ENCODE data around the gene GAPT. TPM values are rescaled to one million over a fixed set of nuclear protein-coding genes. Genes with fewer than 3 reads are reported as not detected.

The GAPT gene
- total RNA-seq, 1 experiment from 2014 or later: not detected

- DNase-seq: peak; percentile 88
- intact Hi-C loops (cut with micrococcal nuclease): loop anchor here (1.0 to 10.0 kb wide), 6 partner anchors 272 to 1556 kb away; partner anchors contain the start of gene SETD9
- H3K79me2 ChIP-seq (ENCODE audit: low read length): peaks cover 41% of the 10 kb centered on the region
Measured at GRCh38 chr5:58460732-58461286, 30.4 kb upstream of the GAPT start.

GRCh38 chr5:58462154-58462553 lies 29.1 kb upstream of the GAPT start:
- Histone ChIP-seq H3K9me2 (replicated peaks; ENCODE audit: low read length) (no peaks in the 10 kb centered on the region), H3K4me2 (ENCODE audit: low read length) (no peak overlapping the region), H3K9ac (ENCODE audit: low read length) (no peak overlapping the region), H3K27ac (ENCODE audit: low read length) (no peak overlapping the region), H3K4me3 (ENCODE audit: low read length) (no peak overlapping the region), H2AFZ (ENCODE audit: low read length) (no peak overlapping the region), H3K79me2 (ENCODE audit: low read length) (peaks cover 27% of the 10 kb centered on the region), H4K20me1 (ENCODE audit: low read length) (peaks cover 26% of the 10 kb centered on the region), H3K9me3 (ENCODE audit: low read length) (no peaks in the 10 kb centered on the region), H3K4me1 (ENCODE audit: insufficient read depth, low read length) (peaks cover 20% of the 10 kb centered on the region), H3K27me3 (ENCODE audit: low read length) (no peaks in the 10 kb centered on the region), H3F3A (ENCODE audit: low read length, unreplicated experiment) (no peaks in the 10 kb centered on the region), H3K36me3 (ENCODE audit: low read depth, low read length) (peaks cover 18% of the 10 kb centered on the region)
- no TSS peak for BruUV-seq (replicated peaks)
- ATAC-seq (no peak), DNase-seq (no peak)
- POLR2A ChIA-PET (ENCODE audit: unreplicated experiment): no interaction called here
- CTCF ChIA-PET: no interaction called here
- TF ChIP-seq, protein P1, sequence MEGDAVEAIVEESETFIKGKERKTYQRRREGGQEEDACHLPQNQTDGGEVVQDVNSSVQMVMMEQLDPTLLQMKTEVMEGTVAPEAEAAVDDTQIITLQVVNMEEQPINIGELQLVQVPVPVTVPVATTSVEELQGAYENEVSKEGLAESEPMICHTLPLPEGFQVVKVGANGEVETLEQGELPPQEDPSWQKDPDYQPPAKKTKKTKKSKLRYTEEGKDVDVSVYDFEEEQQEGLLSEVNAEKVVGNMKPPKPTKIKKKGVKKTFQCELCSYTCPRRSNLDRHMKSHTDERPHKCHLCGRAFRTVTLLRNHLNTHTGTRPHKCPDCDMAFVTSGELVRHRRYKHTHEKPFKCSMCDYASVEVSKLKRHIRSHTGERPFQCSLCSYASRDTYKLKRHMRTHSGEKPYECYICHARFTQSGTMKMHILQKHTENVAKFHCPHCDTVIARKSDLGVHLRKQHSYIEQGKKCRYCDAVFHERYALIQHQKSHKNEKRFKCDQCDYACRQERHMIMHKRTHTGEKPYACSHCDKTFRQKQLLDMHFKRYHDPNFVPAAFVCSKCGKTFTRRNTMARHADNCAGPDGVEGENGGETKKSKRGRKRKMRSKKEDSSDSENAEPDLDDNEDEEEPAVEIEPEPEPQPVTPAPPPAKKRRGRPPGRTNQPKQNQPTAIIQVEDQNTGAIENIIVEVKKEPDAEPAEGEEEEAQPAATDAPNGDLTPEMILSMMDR (conservative IDR thresholded peaks at IDR 0.05; ENCODE audit: low read depth, low read length): no peak
- TF ChIP-seq EZH2 (IDR thresholded peaks at IDR 0.05; ENCODE audit: low read length, unreplicated experiment): no peak
- TF ChIP-seq EZH2phosphoT487 (IDR thresholded peaks at IDR 0.05; ENCODE audit: borderline replicate concordance, low read length): no peak
- intact Hi-C loops (cut with micrococcal nuclease): loop anchor here (1.0 to 10.0 kb wide), 6 partner anchors 390 to 1557 kb away; partner anchors contain the start of gene SETD9

More at GRCh38 chr5:58460732-58461286, 30.4 kb upstream of the GAPT start:
- no TSS peak for BruUV-seq (replicated peaks)
- H3K4me1 ChIP-seq (ENCODE audit: insufficient read depth, low read length): peaks cover 32% of the 10 kb centered on the region
- peak overlapping the region; percentile 73 for H2AFZ ChIP-seq (ENCODE audit: low read length)
- no peak for TF ChIP-seq EZH2 (IDR thresholded peaks at IDR 0.05; ENCODE audit: low read length, unreplicated experiment)
- TF ChIP-seq, protein P1 (conservative IDR thresholded peaks at IDR 0.05; ENCODE audit: low read depth, low read length): peak; percentile 70
- no peaks in the 10 kb centered on the region for H3K27me3 ChIP-seq (ENCODE audit: low read length)
- H3K9me3 ChIP-seq (ENCODE audit: low read length): no peaks in the 10 kb centered on the region
- H3K9ac ChIP-seq (ENCODE audit: low read length): peak overlapping the region; percentile 95
- CTCF ChIA-PET: interaction anchor here (0.9 to 1.6 kb wide), 6 partner anchors 278 to 961 kb away, joined by 3 to 17 read pairs (median 6); no protein-coding TSS in a partner anchor
- H3F3A ChIP-seq (ENCODE audit: low read length, unreplicated experiment): no peaks in the 10 kb centered on the region
- peaks cover 39% of the 10 kb centered on the region for H4K20me1 ChIP-seq (ENCODE audit: low read length)
- no peaks in the 10 kb centered on the region for H3K9me2 ChIP-seq (replicated peaks; ENCODE audit: low read length)
- peak overlapping the region; percentile 84 for H3K27ac ChIP-seq (ENCODE audit: low read length)
- peak overlapping the region; percentile 99 for H3K4me3 ChIP-seq (ENCODE audit: low read length)
- POLR2A ChIA-PET (ENCODE audit: unreplicated experiment): interaction anchor here (0.5 to 1.1 kb wide), 7 partner anchors 11 to 1232 kb away, joined by 3 to 4 read pairs (median 3); no protein-coding TSS in a partner anchor
- H3K4me2 ChIP-seq (ENCODE audit: low read length): peak overlapping the region; percentile 91
- ATAC-seq: peak; percentile 67
- peaks cover 31% of the 10 kb centered on the region for H3K36me3 ChIP-seq (ENCODE audit: low read depth, low read length)

GRCh38 chr5:58462623-58463230 lies 28.5 kb upstream of the GAPT start:
- intact Hi-C loops (cut with micrococcal nuclease): loop anchor here (1.0 to 10.0 kb wide), 6 partner anchors 390 to 1558 kb away; partner anchors contain the start of gene SETD9
- no TSS peak for BruUV-seq (replicated peaks)
- Histone ChIP-seq H3K9me3 (ENCODE audit: low read length) (no peaks in the 10 kb centered on the region), H3K4me1 (ENCODE audit: insufficient read depth, low read length) (peaks cover 14% of the 10 kb centered on the region; the same call in 1 of the 2 replicates), H3K79me2 (ENCODE audit: low read length) (peaks cover 22% of the 10 kb centered on the region), H4K20me1 (ENCODE audit: low read length) (peaks cover 20% of the 10 kb centered on the region), H3K36me3 (ENCODE audit: low read depth, low read length) (peaks cover 12% of the 10 kb centered on the region), H2AFZ (ENCODE audit: low read length) (no peak overlapping the region), H3F3A (ENCODE audit: low read length, unreplicated experiment) (no peaks in the 10 kb centered on the region), H3K9ac (ENCODE audit: low read length) (no peak overlapping the region), H3K27me3 (ENCODE audit: low read length) (no peaks in the 10 kb centered on the region), H3K27ac (ENCODE audit: low read length) (no peak overlapping the region), H3K4me3 (ENCODE audit: low read length) (no peak overlapping the region), H3K9me2 (replicated peaks; ENCODE audit: low read length) (no peaks in the 10 kb centered on the region), H3K4me2 (ENCODE audit: low read length) (no peak overlapping the region)
- ChIA-PET CTCF (no interaction called here), POLR2A (ENCODE audit: unreplicated experiment) (no interaction called here)
- TF ChIP-seq, protein P1 (conservative IDR thresholded peaks at IDR 0.05; ENCODE audit: low read depth, low read length): peak; percentile 62
- TF ChIP-seq EZH2phosphoT487 (IDR thresholded peaks at IDR 0.05; ENCODE audit: borderline replicate concordance, low read length): no peak
- ATAC-seq (no peak), DNase-seq (peak; percentile 74)
